HG02642 (cell line): Measurements from ENCODE around the gene GSTCD.
A peak's percentile ranks its signal among the peaks of the same experiment; 100 is the strongest.
"Not testable (repeated sequence)": the region's sequence is repeated elsewhere in the genome, so short reads cannot be mapped to it uniquely, and the experiment has no call there.

Experiments
- ATAC-seq: cut with Tn5 transposase; IDR thresholded peaks from one replicate; pipeline ENCODE4 v1.9.1; 2021; ENCODE audit warnings: mild to moderate bottlenecking; ENCODE audit not compliant: unreplicated experiment, poor library complexity

Gene GSTCD

DNA sequence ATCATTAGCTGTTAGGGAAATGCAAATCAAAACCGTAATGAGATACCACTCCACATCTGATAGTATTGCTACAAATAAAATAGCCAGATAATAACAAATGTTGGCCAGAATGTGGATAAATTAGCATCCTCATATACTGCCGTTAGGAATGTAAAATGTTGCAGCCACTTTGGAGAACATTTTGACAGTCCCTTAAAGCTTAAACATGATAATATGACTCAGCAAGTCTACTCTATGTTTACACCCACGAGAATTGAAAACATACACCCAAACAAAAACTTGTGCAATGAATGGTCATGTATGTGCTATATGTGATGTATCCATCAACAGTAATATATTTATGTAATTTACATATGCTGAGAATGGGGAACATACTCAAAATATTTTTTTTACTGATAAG, 78.2 kb downstream of the GSTCD start:
- no peak for ATAC-seq

DNA sequence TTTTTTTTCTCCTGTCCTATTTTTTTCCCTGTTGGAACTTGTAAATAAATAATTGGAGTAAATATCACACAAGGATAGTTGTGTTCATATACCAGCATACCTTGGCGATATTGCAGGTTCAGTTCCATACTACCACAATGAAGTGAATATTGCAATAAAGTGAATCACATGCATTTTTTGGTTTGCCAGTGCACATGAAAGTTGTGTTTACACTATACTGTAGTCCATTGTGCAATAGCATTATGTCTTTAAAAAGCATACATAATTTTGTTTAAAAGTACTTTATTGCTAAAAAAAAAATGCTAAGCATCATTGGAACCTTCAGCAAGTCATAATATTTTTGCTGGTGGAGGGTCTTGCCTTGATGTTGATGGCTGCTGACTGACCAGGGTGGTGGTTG, 88.6 kb downstream of the GSTCD start:
- no peak for ATAC-seq

DNA sequence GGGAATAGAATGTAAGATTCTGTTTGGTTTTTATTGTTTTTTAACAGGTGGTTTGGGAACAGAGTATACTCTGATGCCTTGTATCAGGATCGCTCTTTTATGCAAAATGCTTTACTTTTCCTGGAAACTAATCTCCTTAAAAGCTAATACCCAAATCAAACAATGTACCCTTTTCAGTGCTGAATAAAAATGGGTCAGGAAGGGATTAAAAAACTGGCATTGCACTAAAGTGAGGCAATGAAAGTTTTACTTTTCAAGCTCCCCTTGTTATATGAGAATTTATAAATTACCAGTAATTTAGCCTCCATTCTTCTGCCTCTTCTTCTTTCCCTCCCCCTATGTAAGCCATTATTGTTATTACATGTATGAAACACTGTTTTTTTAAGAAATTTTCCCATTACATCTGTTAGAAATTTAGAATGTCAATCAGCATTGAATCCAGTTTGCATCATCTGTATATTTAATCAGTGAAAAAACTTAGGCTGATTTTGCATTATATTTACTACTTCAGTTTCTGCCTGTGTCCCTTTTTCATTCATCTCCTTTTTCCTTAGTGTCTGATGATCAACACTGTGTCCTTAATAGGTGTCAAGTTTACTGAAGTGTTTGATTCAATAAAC, 97.0 kb downstream of the GSTCD start:
- ATAC-seq = no peak

DNA sequence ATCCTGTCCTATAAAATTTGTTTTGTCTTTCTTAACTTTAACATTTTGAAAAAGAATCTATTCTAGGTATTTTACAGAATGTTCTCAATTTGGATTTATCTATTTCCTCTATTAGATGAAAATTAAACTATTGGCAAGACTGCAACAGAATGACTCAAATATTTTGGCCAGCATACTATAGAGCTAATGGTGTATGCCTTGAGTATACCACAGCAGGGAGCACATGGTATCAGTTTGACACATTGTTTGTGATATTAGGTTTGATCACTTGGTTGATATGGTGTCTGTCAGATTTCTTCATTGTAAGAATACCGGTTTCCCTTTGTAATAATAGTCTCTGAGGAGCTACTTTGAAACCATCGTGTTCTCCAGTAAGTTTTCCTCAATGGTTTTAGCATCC, 98.9 kb downstream of the GSTCD start:
- no peak for ATAC-seq

DNA sequence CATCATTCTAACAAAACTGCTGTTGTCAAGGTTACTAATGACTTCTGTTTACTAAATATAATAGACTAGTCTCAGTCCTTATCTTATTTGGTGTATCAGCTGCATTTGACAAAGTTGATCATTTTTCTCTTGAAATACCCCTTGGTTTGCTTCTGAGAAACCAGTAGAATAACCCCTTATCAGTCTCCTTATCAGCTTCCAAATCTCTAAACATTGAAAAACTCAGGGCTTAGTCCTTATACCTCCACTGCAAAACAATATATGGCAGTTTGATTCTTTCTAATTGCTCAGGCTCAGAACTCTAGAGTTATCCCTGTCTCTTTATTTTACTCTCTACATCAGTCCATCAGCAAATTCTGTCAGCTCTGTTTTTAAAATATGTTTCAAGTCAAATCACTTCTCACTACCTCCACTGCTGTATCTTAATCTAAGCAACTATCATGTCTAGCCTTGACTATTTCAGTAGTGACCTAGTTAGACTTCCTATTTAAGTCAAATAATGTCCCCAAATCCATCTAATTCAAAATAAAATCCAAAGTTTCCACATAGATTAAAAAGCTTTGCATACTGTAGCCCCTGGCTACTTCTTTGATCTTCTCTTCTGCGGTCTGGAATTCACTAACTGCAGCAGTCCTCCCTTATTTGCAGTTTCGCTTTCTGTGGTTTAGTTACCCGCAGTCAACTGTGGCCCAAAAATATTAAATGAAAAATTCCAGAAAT, 99.6 kb downstream of the GSTCD start:
- ATAC-seq = no peak

DNA sequence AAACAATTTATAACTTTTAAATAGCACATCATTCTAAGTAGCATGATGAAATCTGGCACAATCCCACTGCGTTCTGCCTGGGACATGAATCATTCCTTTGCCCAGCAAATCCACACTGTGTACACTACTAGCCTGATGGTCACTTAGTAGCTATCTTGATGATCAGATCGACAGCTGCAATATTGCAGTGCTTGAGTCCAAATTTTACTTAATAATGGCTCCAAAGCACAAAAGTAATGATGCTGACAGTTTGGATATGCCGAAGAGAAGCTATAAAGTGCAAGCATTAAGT, 100.1 kb downstream of the GSTCD start:
- ATAC-seq = no peak

DNA sequence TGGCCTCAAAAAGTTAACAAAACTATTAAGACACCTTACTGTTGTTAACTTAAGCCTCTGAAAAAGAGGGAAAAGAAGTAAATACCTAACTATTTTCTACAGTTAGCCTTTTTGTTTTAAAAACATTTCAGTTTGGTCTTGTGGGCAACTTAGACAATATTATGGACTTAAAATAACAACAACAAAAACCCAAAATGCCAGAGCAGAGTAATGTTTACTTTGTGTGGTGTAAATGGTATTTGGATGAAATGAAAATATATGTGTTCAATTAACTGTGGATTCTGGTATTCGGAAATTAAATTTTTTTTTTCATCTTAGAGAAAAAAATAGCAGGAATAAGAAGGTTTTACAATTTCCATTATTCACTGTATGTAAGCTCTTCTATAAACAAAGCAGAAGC, 107.1 kb downstream of the GSTCD start:
- no peak for ATAC-seq

DNA sequence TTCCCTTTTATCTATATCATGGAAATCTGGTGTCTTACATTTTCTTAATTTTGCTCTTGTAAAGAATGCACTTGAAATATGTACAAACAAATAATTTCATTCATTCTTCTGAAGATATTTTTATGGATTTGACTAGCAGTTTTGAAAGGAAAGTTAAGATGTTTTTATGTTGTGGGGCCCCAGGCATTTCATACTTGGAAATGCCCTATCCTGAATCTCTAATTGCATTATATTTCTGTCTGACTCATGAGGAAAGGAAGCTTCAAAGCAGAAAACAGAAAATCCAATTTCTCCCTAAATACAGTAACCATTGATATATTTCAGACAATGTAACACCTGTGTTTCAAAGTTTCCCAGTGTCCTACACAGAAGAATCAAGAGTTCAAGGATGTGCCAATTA, 113.5 kb downstream of the GSTCD start:
- ATAC-seq = no peak

DNA sequence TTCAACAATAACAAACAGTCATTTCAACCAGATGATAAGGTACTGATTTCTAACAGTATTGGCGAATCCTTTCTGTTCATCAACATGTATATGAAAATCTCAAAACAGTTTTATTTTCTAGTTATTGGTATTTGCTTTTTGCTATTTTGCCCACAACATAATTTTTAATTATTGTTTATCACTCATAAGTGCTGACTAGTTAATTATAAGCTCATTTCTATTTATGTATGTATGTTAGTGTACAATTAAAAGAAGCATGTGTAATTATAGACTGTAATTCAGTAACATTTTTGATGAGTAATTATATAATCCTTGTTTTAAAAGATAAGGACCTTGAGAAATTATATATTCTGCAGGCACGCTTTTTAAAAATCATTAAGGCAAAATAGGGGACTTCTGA, 119.5 kb downstream of the GSTCD start:
- ATAC-seq = no peak

DNA sequence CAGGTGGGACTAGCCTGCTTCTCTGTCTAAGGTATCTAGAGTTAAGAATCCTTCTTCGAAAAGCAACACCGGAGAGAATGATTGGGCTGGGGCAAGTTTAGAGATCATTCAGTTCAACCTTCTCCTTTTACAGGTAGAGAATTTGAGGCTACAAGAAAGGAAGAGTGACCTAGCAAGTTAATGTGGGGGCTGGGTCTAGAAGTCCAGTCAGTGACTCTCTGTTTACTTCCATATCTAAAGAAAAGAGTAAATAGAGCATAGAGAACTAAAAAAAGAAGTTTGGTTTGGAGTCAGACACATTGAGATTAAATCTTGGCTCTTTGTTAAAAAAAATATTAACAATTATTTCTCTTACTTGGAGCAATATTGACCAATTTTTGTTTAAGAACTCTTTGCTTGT, 122.6 kb downstream of the GSTCD start:
- no peak for ATAC-seq

DNA sequence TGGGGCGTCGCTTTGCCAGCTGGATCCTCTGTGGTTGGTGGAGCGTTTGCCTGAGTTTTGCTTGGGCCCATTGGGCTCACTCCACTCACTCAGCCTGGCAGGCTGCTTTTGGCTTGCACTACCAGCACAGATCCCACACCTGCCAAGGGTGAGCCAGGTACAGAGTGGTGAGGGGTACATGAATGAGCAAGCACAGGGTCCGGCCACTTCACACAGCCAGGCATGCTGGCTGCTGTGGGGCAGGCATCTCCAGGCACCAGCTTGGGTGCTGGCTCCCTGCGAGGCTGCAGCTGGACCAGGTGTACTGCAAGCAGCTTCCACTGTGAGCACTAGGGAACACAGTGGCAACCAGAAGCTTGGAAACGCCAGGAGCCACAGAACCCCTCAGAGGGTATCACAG, 126.6 kb downstream of the GSTCD start:
- no peak for ATAC-seq

DNA sequence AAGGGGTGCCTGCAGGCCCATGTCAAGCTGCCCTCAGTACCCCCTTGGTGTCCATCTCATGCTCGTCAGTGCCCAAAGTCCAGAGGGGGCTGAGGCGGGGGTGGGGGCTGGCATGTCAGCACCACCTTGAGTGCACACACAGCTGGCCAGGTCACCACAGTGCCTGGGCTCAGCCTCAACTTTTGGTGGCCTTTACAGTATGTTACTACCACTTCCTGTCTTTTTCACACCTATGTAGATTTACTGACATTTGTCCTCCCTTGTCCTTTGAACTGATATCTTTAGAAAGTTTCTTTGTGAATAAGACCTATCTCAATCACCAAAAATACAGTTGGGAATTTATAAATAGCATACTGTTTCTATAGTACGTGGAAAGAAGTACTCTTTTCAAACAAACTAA, 128.0 kb downstream of the GSTCD start:
- no peak for ATAC-seq

DNA sequence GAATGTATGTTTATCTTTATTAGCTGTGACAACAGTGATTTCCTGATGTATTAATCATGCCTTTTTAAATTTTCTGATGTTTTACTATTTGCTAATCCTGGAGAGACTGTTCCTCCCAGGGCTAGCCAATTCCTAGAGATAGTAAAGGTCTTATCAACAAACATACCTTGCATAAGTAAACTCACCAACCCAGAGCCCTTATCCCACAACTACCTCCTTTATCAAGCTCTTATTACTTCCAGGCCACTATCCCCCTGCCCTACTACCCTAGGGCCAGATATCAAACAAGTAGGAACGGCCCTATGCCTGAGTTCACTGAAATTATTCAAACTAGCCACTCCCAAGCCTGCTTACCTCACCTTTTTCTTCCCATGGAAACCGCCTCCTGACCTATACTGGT, 128.5 kb downstream of the GSTCD start:
- no peak for ATAC-seq

DNA sequence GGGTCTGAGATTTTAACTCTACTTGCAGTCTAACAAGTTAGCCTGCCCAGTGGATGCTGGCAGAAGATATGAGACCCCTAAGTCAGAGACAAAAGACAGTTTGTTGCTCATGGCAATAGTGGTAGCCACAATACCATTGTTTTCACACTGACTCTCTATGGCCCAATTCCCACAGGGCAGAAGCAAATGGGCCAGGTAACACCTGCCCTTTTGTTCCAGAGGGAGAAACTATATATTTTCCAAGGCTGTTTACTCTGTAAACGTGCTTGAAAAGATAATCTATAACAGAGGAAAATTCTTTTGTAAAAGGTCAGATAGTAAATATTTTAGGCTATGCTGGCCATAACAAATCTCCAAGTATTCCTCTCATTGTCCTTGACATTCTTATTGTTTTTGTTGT, 129.5 kb downstream of the GSTCD start:
- ATAC-seq = no peak

DNA sequence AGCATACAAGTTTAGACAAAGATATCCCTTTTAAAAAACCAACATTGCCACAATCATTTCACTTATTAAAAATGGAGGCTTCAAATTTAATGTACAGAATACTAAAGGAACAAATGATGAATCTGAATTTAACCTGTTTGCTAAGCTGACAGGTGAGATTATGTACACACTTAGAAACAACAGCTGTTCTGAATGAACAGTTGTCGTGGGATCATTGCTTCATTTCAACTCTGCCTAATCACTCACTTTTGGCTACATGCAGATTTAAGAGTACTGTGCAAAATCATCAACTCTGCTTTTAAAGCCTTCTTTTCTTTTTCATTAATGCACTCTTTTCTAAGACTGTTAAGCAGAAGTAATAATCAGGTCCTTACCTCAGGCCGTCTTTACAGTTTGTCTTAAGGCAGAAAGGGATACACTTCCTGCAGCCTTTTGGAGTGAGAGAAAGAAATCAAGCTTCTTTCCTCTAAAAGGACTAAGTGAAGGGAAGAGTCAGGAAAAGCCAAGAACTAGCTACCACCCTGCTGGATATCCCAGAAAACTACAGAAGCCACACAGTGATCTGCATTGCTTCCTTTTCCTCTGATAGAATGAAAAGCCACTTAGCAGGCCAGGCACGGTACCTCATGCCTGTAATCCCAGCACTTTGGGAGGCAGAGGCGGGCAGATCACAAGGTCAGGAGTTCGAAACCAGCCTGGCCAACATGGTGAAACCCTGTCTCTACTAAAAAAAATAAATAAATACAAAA, 132.0 kb downstream of the GSTCD start:
- no peak for ATAC-seq

DNA sequence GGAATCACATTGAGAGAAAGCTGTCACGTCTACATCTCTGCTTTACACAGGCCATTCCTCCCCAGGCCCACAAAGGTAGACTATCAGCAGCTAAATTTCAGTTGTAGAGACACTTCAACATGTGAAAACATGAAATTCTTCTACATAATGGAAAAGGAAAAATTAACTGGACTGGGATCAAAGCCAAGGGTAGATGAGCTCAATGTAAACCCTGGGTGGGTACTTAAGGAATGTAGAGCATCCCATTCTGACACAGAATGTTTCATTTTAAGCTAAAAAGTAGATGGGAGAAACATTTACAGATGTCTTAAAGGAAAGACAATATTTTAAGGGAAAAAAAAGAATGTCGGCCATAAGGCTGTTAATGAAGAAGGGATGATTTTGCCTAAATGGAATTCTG, 135.4 kb downstream of the GSTCD start:
- no peak for ATAC-seq

DNA sequence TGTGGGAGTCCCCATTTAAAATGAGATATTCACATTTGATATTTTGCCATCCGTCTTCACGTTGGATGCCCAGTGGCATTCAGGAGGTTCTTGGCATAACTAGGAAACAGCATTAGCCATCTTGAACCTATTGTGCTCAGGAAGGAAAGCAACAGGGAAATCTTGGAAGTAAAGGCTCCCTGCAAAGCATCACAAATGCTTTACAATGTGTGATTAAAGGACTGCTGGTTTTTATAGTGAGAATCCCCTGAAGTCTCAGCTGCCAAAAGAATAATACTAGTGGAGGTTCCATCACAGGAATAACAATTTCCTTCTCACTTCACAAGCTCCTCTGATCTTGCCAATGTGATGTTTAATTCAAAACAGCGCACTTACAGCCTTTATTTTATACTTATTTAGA, 137.0 kb downstream of the GSTCD start:
- no peak for ATAC-seq

DNA sequence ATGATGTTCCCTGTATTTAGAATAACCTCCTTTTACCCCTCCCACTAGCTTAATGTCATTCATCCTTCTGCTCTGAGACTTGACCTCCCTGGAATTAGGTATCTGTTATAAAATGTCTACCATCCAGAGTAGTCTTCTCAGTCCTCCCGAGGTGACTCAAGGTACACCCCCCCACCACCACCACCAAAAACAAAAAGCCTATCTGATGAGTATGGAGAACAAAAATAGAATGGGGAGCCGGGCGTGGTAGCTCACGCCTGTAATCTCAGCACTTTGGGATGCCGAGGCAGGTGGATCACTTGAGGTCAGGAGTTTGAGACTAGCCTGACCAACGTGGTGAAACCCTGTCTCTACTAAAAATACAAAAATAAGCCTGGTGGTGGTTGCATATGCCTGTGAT, 139.8 kb downstream of the GSTCD start:
- ATAC-seq = not testable (repeated sequence)

DNA sequence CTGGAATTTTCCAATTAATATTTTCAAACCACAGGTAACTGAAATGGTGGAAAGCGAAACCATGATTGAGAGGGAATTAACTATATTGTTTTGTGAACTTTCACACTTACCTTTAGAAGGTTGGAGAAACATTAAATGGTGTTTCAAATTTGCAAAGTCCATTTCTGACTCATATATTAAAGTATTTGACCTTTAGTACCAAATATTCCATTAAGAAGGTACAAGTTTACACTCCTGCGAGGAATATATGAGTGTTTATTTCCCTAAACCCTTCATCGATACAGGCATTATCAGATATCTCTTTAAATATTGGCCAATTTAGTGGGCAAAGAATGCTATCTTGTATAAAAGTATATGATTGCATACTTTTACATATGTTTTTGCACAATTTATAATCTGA, 142.6 kb downstream of the GSTCD start:
- ATAC-seq = no peak

DNA sequence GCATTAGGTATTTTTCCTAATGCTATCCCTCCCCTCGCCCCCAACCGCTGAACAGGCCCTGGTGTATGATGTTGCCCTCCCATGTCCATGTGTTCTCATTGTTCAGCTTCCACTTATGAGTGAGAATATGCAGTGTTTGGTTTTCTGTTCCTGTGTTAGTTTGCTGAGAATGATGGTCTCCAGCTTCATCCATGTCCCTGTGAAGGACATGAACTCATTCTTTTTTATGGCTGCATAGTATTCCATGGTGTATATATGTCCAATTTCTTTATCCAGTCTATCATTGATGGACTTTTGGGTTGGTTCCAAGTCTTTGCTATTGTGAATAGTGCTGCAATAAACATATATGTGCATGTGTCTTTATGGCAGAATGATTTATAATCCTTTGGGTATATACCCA, 143.6 kb downstream of the GSTCD start:
- not testable (repeated sequence) for ATAC-seq

DNA sequence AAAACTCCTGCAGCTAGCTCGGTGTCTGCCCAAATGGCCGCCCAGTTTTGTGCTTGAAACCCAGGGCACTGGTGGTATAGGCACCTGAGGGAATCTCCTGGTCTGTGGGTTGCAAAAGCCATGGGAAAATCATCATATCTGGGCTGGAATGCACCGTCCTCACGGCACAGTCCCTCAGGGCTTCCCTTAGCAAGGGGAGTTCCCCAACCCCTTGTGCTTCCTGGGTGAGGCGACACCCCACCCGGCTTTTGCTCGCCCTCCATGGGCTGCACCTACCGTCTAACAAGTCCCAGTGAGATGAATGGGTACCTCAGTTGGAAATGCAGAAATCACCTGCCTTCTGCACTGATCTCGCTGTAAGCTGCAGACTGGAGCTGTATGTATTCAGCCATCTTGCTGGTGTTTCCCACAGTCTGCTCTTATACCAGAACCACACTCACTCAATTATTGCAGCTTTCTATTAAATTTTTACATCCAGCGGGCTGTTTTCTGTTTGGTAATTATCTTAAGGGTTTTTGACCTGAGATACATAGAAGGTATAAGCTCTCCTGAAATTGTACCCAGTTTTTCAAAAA, 150.0 kb downstream of the GSTCD start:
- no peak for ATAC-seq

DNA sequence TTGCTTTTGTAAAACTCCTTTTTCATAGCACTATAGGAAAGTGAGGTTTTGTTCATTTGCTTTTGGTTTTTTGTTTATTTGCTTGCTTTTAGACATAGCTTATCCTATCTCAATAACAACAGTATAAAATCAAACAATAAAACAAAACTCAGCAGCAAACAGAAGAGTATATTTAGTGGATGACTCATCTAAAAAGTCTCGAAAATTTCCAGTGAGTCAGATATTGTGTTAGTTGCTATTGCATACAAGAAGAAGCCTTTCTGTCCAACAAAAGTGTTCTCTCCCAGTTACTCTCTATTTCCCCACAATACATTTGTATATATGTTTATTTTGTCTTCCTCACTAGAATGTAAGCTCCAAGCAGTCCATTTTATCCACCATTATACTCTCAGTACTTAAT, 150.6 kb downstream of the GSTCD start:
- peak; percentile 58 for ATAC-seq
